GM18873 (cell line): ENCODE measurements around the gene HSF5.

Source experiments
- ATAC-seq: cut with Tn5 transposase; IDR thresholded peaks from one replicate; pipeline ENCODE4 v1.9.1; 2021; ENCODE audit warnings: mild to moderate bottlenecking, moderate library complexity, moderate number of reproducible peaks; ENCODE audit not compliant: unreplicated experiment, low FRiP score

HSF5 gene

GRCh38 chr17:58388302-58389190 lies 99.7 kb downstream of the HSF5 start:
- ATAC-seq: no peak

GRCh38 chr17:58387834-58388233 lies 100.4 kb downstream of the HSF5 start:
- no peak for ATAC-seq

GRCh38 chr17:58386708-58387107 lies 101.5 kb downstream of the HSF5 start:
- ATAC-seq: no peak

- no peak for ATAC-seq
Observed at GRCh38 chr17:58385359-58385899, 102.8 kb downstream of the HSF5 start.

GRCh38 chr17:58384897-58385296 lies 103.3 kb downstream of the HSF5 start:
- ATAC-seq: no peak

- ATAC-seq: no peak
Observed at GRCh38 chr17:58383892-58384462, 104.2 kb downstream of the HSF5 start.

GRCh38 chr17:58382872-58383242 lies 105.4 kb downstream of the HSF5 start:
- ATAC-seq: no peak

- ATAC-seq: no peak
Observed at GRCh38 chr17:58382108-58382871, 105.9 kb downstream of the HSF5 start.

GRCh38 chr17:58381124-58382035 lies 106.8 kb downstream of the HSF5 start:
- ATAC-seq: no peak

- no peak for ATAC-seq
Observed at GRCh38 chr17:58380207-58381123, 107.7 kb downstream of the HSF5 start.

GRCh38 chr17:58379511-58379824 lies 108.7 kb downstream of the HSF5 start:
- ATAC-seq: no peak

GRCh38 chr17:58378733-58379510 lies 109.3 kb downstream of the HSF5 start:
- ATAC-seq: no peak

GRCh38 chr17:58377661-58378060 lies 110.5 kb downstream of the HSF5 start:
- ATAC-seq: no peak

GRCh38 chr17:58377093-58377601 lies 111.1 kb downstream of the HSF5 start:
- no peak for ATAC-seq

GRCh38 chr17:58376472-58377000 lies 111.7 kb downstream of the HSF5 start:
- no peak for ATAC-seq

- ATAC-seq: no peak
Observed at GRCh38 chr17:58375811-58376210, 112.4 kb downstream of the HSF5 start.

- no peak for ATAC-seq
Observed at GRCh38 chr17:58375256-58375655, 113.0 kb downstream of the HSF5 start.

GRCh38 chr17:58373923-58374322 lies 114.3 kb downstream of the HSF5 start:
- no peak for ATAC-seq
